ENCODE results near the gene MMP23B.
"Not testable (repeated sequence)": the region's sequence is repeated elsewhere in the genome, so short reads cannot be mapped to it uniquely, and the experiment has no call there.

MMP23B gene

GRCh38 chr1:1671365-1672119 lies 39.6 kb downstream of the MMP23B start:
- no peak for DNase-seq

GRCh38 chr1:1672181-1672965 lies 40.4 kb downstream of the MMP23B start:
- no peak for DNase-seq

GRCh38 chr1:1674806-1675205 lies 42.8 kb downstream of the MMP23B start:
- DNase-seq = not testable (repeated sequence)

- DNase-seq = not testable (repeated sequence)
Observed at GRCh38 chr1:1675218-1675617, 43.2 kb downstream of the MMP23B start.

- DNase-seq = not testable (repeated sequence)
Observed at GRCh38 chr1:1676087-1676486, 44.1 kb downstream of the MMP23B start.

- no peak for DNase-seq
Observed at GRCh38 chr1:1677718-1678580, 46.0 kb downstream of the MMP23B start.

GRCh38 chr1:1678581-1679380 lies 46.8 kb downstream of the MMP23B start:
- DNase-seq = no peak

- DNase-seq = no peak
Observed at GRCh38 chr1:1680031-1680911, 48.3 kb downstream of the MMP23B start.

- DNase-seq = no peak
Observed at GRCh38 chr1:1680912-1681273, 48.9 kb downstream of the MMP23B start.

GRCh38 chr1:1683104-1683905 lies 51.3 kb downstream of the MMP23B start:
- no peak for DNase-seq

Data from NCI-H1436 (cell line).